ENCODE measurements around the gene ZNF787. TPM values are rescaled to one million over a fixed set of nuclear protein-coding genes. Genes with fewer than 3 reads are reported as not detected.
A peak's percentile ranks its signal among the peaks of the same experiment; 100 is the strongest.

ZNF787 gene
- total RNA-seq, 2 experiments from 2014 or later: 30.6 to 31.7 TPM

GRCh38 chr19:56066152-56067023 is 54.7 kb downstream of the ZNF787 start:
- TF ChIP-seq EZH2phosphoT487 (IDR thresholded peaks at IDR 0.05; ENCODE audit: borderline replicate concordance, low read depth, low read length) (no peak), CTCF (conservative IDR thresholded peaks at IDR 0.05; ENCODE audit: low read length) (peak; percentile 93)
- POLR2A ChIA-PET: interaction anchor here (0.7 kb wide), 1 partner anchor 117 kb away, joined by 3 read pairs; no protein-coding TSS in a partner anchor
- Histone ChIP-seq H3K79me2 (ENCODE audit: insufficient read depth, low read depth, low read length) (no peaks in the 10 kb centered on the region), H3K4me1 (ENCODE audit: insufficient read depth, low read length, poor library complexity, severe bottlenecking) (peaks cover 9% of the 10 kb centered on the region), H4K20me1 (ENCODE audit: insufficient read depth, low read length) (no peaks in the 10 kb centered on the region), H3K4me2 (ENCODE audit: low read length) (peak overlapping the region; percentile 64), H2AFZ (ENCODE audit: low read length) (peak overlapping the region; percentile 24; the same call in 1 of the 2 replicates), H3K27ac (ENCODE audit: low read depth, low read length, poor library complexity, severe bottlenecking) (no peak overlapping the region), H3K36me3 (ENCODE audit: insufficient read depth, low read length) (no peaks in the 10 kb centered on the region), H3K4me3 (ENCODE audit: low read depth, low read length, poor library complexity, severe bottlenecking) (peak overlapping the region; percentile 51), H3K9me3 (ENCODE audit: low read length) (no peaks in the 10 kb centered on the region), H3K9me2 (ENCODE audit: insufficient read depth, low read length) (no peaks in the 10 kb centered on the region)
- intact Hi-C loops (cut with micrococcal nuclease; ENCODE audit: unreplicated experiment): loop anchor here (2.0 to 10.0 kb wide), 2 partner anchors 288 to 290 kb away; no protein-coding TSS in a partner anchor
- DNase-seq (ENCODE audit: low spot score): peak; percentile 67
- no TSS peak for BruUV-seq (replicated peaks)
- CTCF ChIA-PET (ENCODE audit: unreplicated experiment): interaction anchor here (0.5 to 0.6 kb wide), 3 partner anchors 13 to 256 kb away, joined by 3 read pairs; no protein-coding TSS in a partner anchor

GRCh38 chr19:56053596-56053995 is 67.5 kb downstream of the ZNF787 start:
- no TSS peak for BruUV-seq (replicated peaks)
- no peak for DNase-seq (ENCODE audit: low spot score)
- intact Hi-C loops (cut with micrococcal nuclease; ENCODE audit: unreplicated experiment): no loop called here
- ChIA-PET CTCF (ENCODE audit: unreplicated experiment) (no interaction called here), POLR2A (no interaction called here)
- H3K79me2 ChIP-seq (ENCODE audit: insufficient read depth, low read depth, low read length): no peaks in the 10 kb centered on the region
- H2AFZ ChIP-seq (ENCODE audit: low read length): no peak overlapping the region
- no peaks in the 10 kb centered on the region for H3K4me1 ChIP-seq (ENCODE audit: insufficient read depth, low read length, poor library complexity, severe bottlenecking)
- no peaks in the 10 kb centered on the region for H4K20me1 ChIP-seq (ENCODE audit: insufficient read depth, low read length)
- no peaks in the 10 kb centered on the region for H3K9me2 ChIP-seq (ENCODE audit: insufficient read depth, low read length)
- no peak overlapping the region for H3K4me3 ChIP-seq (ENCODE audit: low read depth, low read length, poor library complexity, severe bottlenecking)
- H3K27ac ChIP-seq (ENCODE audit: low read depth, low read length, poor library complexity, severe bottlenecking): no peak overlapping the region
- no peak overlapping the region for H3K4me2 ChIP-seq (ENCODE audit: low read length)
- TF ChIP-seq EZH2phosphoT487 (IDR thresholded peaks at IDR 0.05; ENCODE audit: borderline replicate concordance, low read depth, low read length) (no peak), CTCF (conservative IDR thresholded peaks at IDR 0.05; ENCODE audit: low read length) (no peak)
- no peaks in the 10 kb centered on the region for H3K36me3 ChIP-seq (ENCODE audit: insufficient read depth, low read length)
- no peaks in the 10 kb centered on the region for H3K9me3 ChIP-seq (ENCODE audit: low read length)

Small RNA genes lying within 50 kb of the gene (small RNA-seq; reads per million reads assigned to genes)
- gene AC024580.2 (not detected), gene RF00019 (not detected)

Other genes starting within 250 kb of the ZNF787 start
- gene NLRP13, start 189.0 kb downstream of the ZNF787 start, total RNA-seq (2014; rRNA removed; shearing (Covaris generic)): not detected in 2 replicates
- gene NLRP13, start 189.0 kb downstream of the ZNF787 start, total RNA-seq (2022): not detected in 2 replicates
- not detected in 2 replicates for gene NLRP8, start 173.5 kb downstream of the ZNF787 start, total RNA-seq (2014; rRNA removed; shearing (Covaris generic))
- not detected in 2 replicates for gene NLRP8, start 173.5 kb downstream of the ZNF787 start, total RNA-seq (2022)
- not detected in 2 replicates for gene NLRP5, start 134.5 kb downstream of the ZNF787 start, total RNA-seq (2014; rRNA removed; shearing (Covaris generic))
- not detected in 2 replicates for gene NLRP5, start 134.5 kb downstream of the ZNF787 start, total RNA-seq (2022)
- gene ZNF444, start 20.0 kb upstream of the ZNF787 start, total RNA-seq (2014; rRNA removed; shearing (Covaris generic)): 22.0 and 41.7 TPM in 2 replicates
- gene ZNF444, start 20.0 kb upstream of the ZNF787 start, total RNA-seq (2022): 21.8 and 25.3 TPM in 2 replicates
- gene GALP, start 54.7 kb upstream of the ZNF787 start, total RNA-seq (2014; rRNA removed; shearing (Covaris generic)): not detected in 2 replicates
- not detected in 2 replicates for gene GALP, start 54.7 kb upstream of the ZNF787 start, total RNA-seq (2022)
- not detected in 2 replicates for gene ZSCAN5B, start 76.5 kb upstream of the ZNF787 start, total RNA-seq (2014; rRNA removed; shearing (Covaris generic))
- not detected in 2 replicates for gene ZSCAN5B, start 76.5 kb upstream of the ZNF787 start, total RNA-seq (2022)
- gene ZSCAN5C, start 81.0 kb upstream of the ZNF787 start, total RNA-seq (2014; rRNA removed; shearing (Covaris generic)): not detected in 2 replicates
- gene ZSCAN5C, start 81.0 kb upstream of the ZNF787 start, total RNA-seq (2022): not detected in 2 replicates
- not detected in 2 replicates for gene EDDM13, start 151.5 kb upstream of the ZNF787 start, total RNA-seq (2014; rRNA removed; shearing (Covaris generic))
- gene EDDM13, start 151.5 kb upstream of the ZNF787 start, total RNA-seq (2022): not detected in 2 replicates
- 9.9 and 19.2 TPM in 2 replicates for gene ZSCAN5A, start 193.5 kb upstream of the ZNF787 start, total RNA-seq (2014; rRNA removed; shearing (Covaris generic))
- gene ZSCAN5A, start 193.5 kb upstream of the ZNF787 start, total RNA-seq (2022): 14.4 and 16.2 TPM in 2 replicates